Measurements from ENCODE around the gene DNM3.

Gene DNM3

DNA sequence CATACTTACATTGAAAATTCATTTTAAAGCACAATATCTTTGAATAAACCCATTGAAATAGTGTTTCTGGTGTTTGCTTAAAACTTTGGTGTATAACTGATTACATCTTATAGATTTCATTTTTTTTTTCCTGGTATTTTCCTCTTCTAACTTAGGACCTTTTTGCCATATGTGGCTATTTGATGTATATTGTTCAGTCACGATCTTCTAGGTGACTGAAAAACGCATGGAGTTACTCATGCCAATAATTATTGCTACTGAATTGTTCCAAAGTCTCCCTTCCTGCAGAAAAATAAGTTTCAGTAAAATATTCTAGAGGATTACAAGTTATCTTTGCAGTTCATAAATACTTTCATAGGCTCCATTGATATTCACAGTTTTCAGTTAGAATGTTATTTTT lies 556.3 kb downstream of the DNM3 start:
- DNase-seq (ENCODE audit: low spot score): no peak

- no peak for DNase-seq (ENCODE audit: low spot score)
Measured at GRCh38 chr1:172398193-172398592, 556.9 kb downstream of the DNM3 start.

- peak; percentile 77 for DNase-seq (ENCODE audit: low spot score)
Measured at GRCh38 chr1:172398970-172399755, 557.9 kb downstream of the DNM3 start.

DNA sequence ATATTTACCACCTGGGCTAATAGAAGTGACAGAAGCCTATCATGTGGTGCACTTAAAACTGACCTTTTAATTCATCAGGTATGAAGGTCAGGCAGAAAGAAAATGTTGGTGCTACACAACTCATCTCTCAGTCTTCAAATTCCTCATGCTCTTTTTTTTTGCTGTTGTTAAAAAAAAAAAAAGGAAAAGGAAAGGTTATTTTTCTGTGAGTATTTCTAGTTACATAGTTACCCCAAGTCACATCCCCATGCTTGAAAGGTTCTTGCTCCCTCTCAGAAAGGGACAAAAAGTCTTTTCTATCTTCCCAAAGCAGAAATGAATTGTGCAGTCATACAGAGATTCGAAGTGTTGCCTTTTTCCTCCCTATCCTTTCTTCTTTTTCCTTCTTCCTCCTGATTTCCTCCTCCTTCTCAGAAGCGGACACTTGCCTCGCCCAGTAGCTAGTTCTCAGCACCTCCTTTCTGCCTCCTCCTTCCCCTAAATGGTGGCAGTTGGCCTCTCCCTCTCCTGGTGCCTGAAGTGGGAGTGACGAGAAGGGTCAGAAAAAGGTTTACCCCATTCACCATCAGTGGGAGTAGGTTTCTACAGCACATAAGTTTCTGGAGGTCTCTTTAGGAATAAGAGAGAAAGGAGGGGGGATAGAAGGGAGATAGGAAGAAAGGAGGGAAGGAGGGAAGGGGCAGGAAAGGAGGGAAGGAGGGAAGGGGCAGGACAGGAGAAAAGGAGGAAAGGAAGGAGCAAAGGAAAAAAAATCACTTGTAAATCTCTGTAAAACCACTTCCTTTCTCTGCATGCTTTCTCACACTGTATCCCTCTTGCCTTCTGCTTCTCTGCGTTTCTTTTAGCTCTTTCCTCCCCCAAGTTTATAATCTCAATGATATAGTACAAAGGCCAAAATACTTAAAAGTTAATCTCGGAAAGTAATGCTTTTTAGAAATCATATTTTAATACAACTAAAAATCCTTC lies 558.7 kb downstream of the DNM3 start:
- DNase-seq (ENCODE audit: low spot score): no peak

- no peak for DNase-seq (ENCODE audit: low spot score)
Measured at GRCh38 chr1:172400722-172401105, 559.4 kb downstream of the DNM3 start.

DNA sequence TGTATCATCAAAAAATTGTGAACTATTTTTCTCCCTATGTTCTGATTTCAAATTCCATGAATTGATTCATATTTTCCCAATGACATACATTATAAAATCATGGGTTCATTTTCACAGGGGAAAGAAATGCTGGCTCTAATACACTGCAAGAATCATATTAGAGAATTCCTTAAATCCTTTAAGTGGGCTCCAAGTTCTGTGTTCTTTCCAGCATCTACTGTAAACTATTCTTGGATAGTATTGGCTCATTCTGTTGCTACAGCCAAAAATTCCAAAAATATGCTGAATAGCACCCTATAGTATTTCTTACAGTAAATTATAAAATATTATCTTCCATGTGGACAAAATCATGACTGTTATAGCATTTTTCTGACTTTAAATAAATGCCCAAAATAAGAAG lies 560.2 kb downstream of the DNM3 start:
- no peak for DNase-seq (ENCODE audit: low spot score)

GRCh38 chr1:172401892-172402291 lies 560.6 kb downstream of the DNM3 start:
- no peak for DNase-seq (ENCODE audit: low spot score)

GRCh38 chr1:172402878-172403569 lies 561.7 kb downstream of the DNM3 start:
- DNase-seq (ENCODE audit: low spot score): no peak

DNA sequence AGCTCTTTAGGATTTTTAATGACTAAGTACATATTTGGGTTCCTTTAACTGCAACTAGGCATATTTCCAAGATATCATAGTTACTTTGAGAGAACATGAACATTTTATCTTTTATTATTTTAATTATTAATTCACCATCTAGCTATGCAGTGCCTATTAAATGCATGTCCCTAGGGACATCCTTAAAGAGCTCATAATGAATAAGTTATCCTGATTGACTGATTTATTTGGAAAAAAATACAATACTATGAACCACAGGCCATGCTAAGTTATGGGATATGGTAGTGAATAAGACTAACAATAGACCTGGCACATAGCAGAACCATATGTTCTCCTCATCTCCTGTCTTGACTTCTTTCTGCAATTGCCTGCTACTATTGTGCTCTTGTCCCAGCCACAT lies 562.8 kb downstream of the DNM3 start:
- DNase-seq (ENCODE audit: low spot score): no peak

GRCh38 chr1:172405912-172406311 lies 564.6 kb downstream of the DNM3 start:
- DNase-seq (ENCODE audit: low spot score): no peak

DNA sequence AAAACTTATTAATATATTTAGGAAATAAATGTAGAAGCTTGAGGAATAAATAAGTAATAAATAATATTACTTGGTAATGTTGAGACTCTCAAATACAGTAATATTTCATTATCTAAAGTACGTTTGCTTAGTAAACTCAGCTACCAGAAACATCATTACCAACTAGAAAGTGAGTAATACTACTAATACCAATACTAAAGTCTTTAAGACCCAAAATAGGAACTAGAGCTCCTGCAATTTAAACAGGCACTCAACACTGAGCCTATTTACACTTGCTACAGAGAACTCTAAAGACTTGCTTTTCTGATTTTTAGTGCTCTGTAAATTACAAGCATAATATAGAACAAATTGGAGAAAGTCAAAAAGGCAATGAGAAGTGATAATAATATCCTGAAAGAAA lies 565.7 kb downstream of the DNM3 start:
- DNase-seq (ENCODE audit: low spot score): no peak

GRCh38 chr1:172408958-172409357 lies 567.7 kb downstream of the DNM3 start:
- DNase-seq (ENCODE audit: low spot score): no peak

- DNase-seq (ENCODE audit: low spot score): no peak
Measured at GRCh38 chr1:172410027-172410426, 568.7 kb downstream of the DNM3 start.

GRCh38 chr1:172411791-172412338 lies 570.6 kb downstream of the DNM3 start:
- no peak for DNase-seq (ENCODE audit: low spot score)

DNA sequence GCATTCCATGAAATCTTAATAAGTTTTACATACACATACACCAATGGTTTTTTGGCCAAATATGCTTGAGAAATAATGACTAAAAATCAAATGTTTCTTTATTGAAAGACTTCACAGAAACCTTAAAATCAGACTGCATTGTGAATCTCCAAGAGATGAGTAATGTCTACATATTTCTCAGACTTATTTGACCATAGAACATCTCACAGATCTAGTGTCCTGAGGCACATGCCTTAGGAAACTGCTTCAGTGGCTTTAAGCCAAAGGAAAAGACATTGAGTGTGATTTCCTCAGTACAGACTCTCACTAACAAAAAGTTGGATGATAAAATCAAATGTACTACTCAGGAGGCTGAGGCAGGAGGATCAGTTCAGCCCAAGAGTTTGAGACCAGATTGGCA lies 573.0 kb downstream of the DNM3 start:
- DNase-seq (ENCODE audit: low spot score): no peak

GRCh38 chr1:172416496-172417035 lies 575.3 kb downstream of the DNM3 start:
- DNase-seq (ENCODE audit: low spot score): no peak

DNA sequence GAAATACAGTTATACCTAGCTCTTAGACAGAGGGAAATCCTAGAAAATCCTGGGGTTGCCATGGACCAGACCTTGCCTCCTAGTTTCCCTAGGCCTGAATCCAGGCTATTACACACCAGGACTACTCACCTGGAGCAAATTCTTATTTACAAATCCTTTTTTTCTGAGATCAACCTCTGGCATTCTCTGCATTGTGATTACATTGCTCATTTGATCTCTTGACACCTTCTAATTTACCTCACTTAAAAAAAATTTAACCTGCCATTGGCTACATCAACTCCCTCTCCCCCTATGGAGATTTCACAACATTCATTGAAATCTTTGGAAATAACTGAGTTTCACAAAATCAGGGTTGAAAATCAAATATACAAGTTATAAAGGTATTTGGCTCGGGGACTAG lies 576.3 kb downstream of the DNM3 start:
- DNase-seq (ENCODE audit: low spot score): no peak

DNA sequence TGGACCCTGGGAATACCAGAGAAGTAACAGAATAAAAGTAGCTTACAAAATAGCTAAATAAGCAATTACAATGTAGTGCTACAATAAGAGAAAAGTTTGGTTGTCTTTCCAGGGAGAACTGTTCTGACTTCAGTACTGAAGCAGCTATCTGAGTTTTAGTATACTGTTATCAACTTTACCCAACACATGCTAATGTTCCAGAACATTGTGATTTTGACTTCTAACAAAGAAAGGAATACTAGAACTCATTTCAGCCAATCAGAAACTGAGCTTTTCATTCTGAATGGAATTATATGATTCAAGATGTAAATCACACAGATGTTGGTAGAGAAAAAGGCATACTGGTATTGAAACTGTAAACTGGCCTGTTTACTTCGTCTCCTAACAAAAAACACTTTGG lies 579.1 kb downstream of the DNM3 start, which contains the start of gene C1orf105:
TSS of gene C1orf105 (plus strand) at position 301 of the 400 bp plus-strand sequence. CDS start 201 bp downstream, outside the sequence.
- DNase-seq (ENCODE audit: low spot score): no peak

DNA sequence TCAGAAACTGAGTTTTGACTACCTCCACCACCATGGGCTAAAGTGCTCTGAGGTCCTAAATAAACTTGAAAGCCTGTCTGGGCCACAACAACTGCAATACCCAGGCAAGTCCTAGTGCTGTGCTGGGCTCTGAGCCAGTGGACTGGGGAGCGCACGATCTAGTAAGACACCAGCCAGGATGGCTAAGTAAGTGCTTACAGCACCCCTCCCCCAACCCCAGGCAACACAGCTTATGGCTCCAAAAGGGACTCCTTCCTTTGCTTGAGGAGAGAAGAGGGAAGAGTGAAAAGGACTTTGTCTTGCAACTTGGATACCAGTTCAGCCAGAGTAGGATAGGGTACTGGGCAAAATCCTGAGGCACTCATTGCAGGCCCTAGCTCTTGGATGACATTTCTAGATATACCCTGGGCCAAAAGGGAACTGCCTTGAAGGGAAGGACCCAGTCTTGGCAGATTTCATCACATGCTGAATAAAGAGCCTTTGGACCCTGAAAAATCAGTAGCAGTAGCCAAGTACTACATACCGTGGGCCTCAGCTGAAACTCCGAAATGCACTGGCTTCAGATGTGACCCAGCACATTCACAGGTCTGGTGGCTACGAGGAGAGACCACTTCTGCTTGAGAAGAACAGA lies 580.8 kb downstream of the DNM3 start:
- no peak for DNase-seq (ENCODE audit: low spot score)

GRCh38 chr1:172423336-172423735 lies 582.0 kb downstream of the DNM3 start:
- no peak for DNase-seq (ENCODE audit: low spot score)

GRCh38 chr1:172425339-172425738 lies 584.0 kb downstream of the DNM3 start:
- no peak for DNase-seq (ENCODE audit: low spot score)
